GM12873 (cell line): ENCODE results near the gene EFEMP1.

Source experiments
- CTCF ChIP-seq: IDR thresholded peaks from 2 replicates; pipeline ENCODE4 v1.5.1; 2012; ENCODE audit warnings: low read depth, mild to moderate bottlenecking, moderate library complexity, low read length, control low read depth; ENCODE audit not compliant: insufficient read depth; ENCODE audit errors: missing control alignments

The EFEMP1 gene

GRCh38 chr2:55880416-55881143, 43.0 kb downstream of the EFEMP1 start:
- TF ChIP-seq CTCF = no peak

GRCh38 chr2:55879976-55880375, 43.6 kb downstream of the EFEMP1 start:
- no peak for TF ChIP-seq CTCF

- no peak for TF ChIP-seq CTCF
Observed at GRCh38 chr2:55877087-55877436, 46.5 kb downstream of the EFEMP1 start.

- no peak for TF ChIP-seq CTCF
Observed at GRCh38 chr2:55876429-55877086, 47.0 kb downstream of the EFEMP1 start.

GRCh38 chr2:55875434-55876135, 48.0 kb downstream of the EFEMP1 start:
- no peak for TF ChIP-seq CTCF

- no peak for TF ChIP-seq CTCF
Observed at GRCh38 chr2:55874338-55874737, 49.2 kb downstream of the EFEMP1 start.

GRCh38 chr2:55871637-55872036, 51.9 kb downstream of the EFEMP1 start:
- TF ChIP-seq CTCF = no peak
